ENCODE results near the gene GOLGA6L9. TPM values are rescaled to one million over a fixed set of nuclear protein-coding genes. Genes with fewer than 3 reads are reported as not detected.
"Not testable (repeated sequence)": the region's sequence is repeated elsewhere in the genome, so short reads cannot be mapped to it uniquely, and the experiment has no call there.

Gene GOLGA6L9

DNA sequence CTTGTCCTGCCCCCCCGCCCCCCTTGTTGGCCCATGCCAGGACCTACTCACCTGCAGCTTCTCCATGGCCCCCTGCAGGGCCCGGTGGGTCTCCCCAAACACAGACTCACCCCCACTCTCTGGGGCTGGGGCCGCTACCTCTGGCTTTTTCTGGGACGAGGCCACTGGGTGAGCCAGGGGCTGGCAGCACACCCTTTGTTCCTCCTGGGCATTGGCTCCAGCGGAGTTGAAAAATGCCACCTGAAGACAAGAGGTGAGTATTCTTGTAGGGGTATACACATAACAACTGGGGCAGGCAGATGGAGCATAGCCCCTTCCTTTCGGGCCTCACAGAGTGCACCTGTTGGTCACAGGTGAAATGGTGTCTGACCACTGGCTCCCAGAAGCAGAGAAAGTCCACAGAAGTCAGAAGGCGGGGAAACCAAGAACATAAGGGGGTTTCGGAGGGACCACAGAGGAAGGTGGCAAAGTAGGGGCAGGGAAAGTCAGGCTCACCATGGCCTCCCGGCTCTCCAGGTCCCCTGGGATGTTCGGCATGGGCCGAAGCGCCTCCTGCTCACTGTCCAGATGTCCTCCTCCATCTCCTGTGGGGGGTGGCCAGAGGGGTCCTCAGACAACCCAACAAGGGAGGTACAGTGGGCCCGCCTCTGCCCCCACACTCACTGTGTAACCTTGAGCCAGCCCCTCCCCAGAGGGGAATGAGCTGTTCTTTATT lies 47.9 kb downstream of the GOLGA6L9 start:
- H3K4me1 ChIP-seq (ENCODE audit: control insufficient read depth in 2 of 2, insufficient read depth in 1 of 2, low read depth in 1 of 2, low read length in 2 of 2); H3K27ac ChIP-seq (replicated peaks; ENCODE audit: low read length); H3K79me1 ChIP-seq (ENCODE audit: low read depth, low read length); H3K23ac ChIP-seq (ENCODE audit: low read depth, low read length, poor library complexity); H2AK5ac ChIP-seq (ENCODE audit: low read depth, low read length); H2AFZ ChIP-seq (ENCODE audit: low read length); H3K14ac ChIP-seq (ENCODE audit: low read length); H3K18ac ChIP-seq (ENCODE audit: low read length); H2BK120ac ChIP-seq (ENCODE audit: low read depth, low read length); H3K36me3 ChIP-seq (replicated peaks in 1 of 2; ENCODE audit: control insufficient read depth in 2 of 2, insufficient read depth in 2 of 2, low read length in 2 of 2); H3K9ac ChIP-seq (ENCODE audit: low read depth, low read length, poor library complexity); H3K4me3 ChIP-seq (ENCODE audit: low read length in 2 of 2); H2BK5ac ChIP-seq (ENCODE audit: low read length); H4K8ac ChIP-seq (ENCODE audit: low read depth, low read length); H2BK15ac ChIP-seq (ENCODE audit: low read length); H3K4me2 ChIP-seq (ENCODE audit: insufficient read depth, low read length, poor library complexity, severe bottlenecking); H4K91ac ChIP-seq (ENCODE audit: low read depth, low read length, poor library complexity); H3K9me3 ChIP-seq (replicated peaks in 1 of 2; ENCODE audit: control insufficient read depth in 2 of 2, insufficient read depth in 1 of 2, low read depth in 1 of 2, low read length in 2 of 2); H3K4ac ChIP-seq (ENCODE audit: low read length); H2BK12ac ChIP-seq (ENCODE audit: low read length); H3K27me3 ChIP-seq (ENCODE audit: control insufficient read depth in 3 of 3, insufficient read depth in 3 of 3, low read depth in 1 of 3, low read length in 3 of 3); DNase-seq (ENCODE audit: low spot score): not testable (repeated sequence)
- no CpG with 5 or more reads among the region's 13 CpGs for WGBS, 2 donors (ENCODE audit: extremely low coverage in 2 of 2, insufficient read length in 2 of 2, insufficient replicate concordance in 1 of 2)

Small RNA genes within 50 kb of the gene (small RNA-seq; reads per million reads assigned to genes)
- gene AC245033.3 (ENCODE audit: insufficient read depth): not detected

All from neuronal stem cell (in vitro differentiated cells).